SH-SY5Y (cell line): ENCODE data around the gene UBTF.

Experiments
- GATA2 ChIP-seq: IDR thresholded peaks from 2 replicates; pipeline ENCODE4 v1.6.1; 2011; ENCODE audit warnings: mild to moderate bottlenecking, low read depth, low read length
- GATA3 ChIP-seq: IDR thresholded peaks from 2 replicates; pipeline ENCODE4 v1.6.1; 2011; ENCODE audit warnings: low read depth, mild to moderate bottlenecking, low read length, moderate library complexity

- TF ChIP-seq GATA2 (no peak), GATA3 (no peak)
These were observed 47.5 kb downstream of the UBTF start for GRCh38 chr17:44171931-44172455.
